ENCODE data around the gene SPRN. TPM values are rescaled to one million over a fixed set of nuclear protein-coding genes. Genes with fewer than 3 reads are reported as not detected.
A peak's percentile ranks its signal among the peaks of the same experiment; 100 is the strongest.

Gene SPRN
- total and polyA plus RNA-seq, 2 donors from 2014 or later = not detected

DNA sequence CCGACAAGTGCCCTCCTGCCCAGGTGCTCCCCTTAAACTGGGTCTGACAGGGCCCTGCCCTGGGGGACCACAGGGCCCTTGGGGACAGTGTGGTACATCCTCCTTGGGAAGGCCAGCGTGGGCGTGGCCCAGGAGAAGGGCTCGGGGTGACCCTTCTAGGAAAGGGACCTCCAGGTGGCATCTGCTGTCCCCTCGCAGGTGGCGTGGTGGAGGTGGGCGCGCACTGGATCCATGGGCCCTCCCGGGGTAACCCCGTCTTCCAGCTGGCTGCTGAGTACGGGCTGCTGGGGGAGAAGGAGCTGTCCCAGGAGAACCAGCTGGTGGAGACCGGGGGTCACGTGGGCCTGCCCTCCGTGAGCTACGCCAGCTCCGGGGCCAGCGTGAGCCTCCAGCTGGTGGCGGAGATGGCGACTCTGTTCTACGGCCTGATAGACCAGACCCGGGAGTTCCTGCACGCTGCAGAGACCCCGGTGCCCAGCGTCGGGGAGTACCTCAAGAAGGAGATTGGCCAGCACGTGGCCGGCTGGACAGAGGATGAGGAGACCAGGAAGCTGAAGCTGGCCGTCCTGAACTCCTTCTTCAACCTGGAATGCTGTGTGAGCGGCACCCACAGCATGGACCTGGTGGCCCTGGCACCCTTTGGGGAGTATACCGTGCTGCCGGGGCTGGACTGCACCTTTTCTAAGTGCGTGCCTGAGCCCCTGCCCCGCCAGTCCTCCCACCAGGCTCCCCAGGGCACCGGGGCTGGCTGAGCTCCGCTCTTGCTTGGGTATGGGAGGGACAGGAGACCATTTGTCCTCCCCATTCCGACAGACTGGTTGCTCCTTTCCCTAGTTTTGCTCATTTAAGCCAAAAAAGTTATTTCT, 44.4 kb downstream of the SPRN start:
- peak in 2 of 5 donors; percentile 84 to 86 for DNase-seq
- TF ChIP-seq, protein P1, sequence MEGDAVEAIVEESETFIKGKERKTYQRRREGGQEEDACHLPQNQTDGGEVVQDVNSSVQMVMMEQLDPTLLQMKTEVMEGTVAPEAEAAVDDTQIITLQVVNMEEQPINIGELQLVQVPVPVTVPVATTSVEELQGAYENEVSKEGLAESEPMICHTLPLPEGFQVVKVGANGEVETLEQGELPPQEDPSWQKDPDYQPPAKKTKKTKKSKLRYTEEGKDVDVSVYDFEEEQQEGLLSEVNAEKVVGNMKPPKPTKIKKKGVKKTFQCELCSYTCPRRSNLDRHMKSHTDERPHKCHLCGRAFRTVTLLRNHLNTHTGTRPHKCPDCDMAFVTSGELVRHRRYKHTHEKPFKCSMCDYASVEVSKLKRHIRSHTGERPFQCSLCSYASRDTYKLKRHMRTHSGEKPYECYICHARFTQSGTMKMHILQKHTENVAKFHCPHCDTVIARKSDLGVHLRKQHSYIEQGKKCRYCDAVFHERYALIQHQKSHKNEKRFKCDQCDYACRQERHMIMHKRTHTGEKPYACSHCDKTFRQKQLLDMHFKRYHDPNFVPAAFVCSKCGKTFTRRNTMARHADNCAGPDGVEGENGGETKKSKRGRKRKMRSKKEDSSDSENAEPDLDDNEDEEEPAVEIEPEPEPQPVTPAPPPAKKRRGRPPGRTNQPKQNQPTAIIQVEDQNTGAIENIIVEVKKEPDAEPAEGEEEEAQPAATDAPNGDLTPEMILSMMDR (IDR thresholded peaks at IDR 0.05; ENCODE audit: borderline replicate concordance, extremely low read depth, insufficient read depth) = no peak
- Histone ChIP-seq H3K4me1 (ENCODE audit: control insufficient read depth in 2 of 3, insufficient read depth in 2 of 3, low read depth in 1 of 3, low read length in 3 of 3) (peaks cover 0 to 10% (median 0%) of the 10 kb centered on the region in 3 donors), H3K27ac (ENCODE audit: low read depth in 2 of 2, low read length in 2 of 2) (no peak overlapping the region), H3K9me3 (ENCODE audit: control insufficient read depth in 2 of 3, insufficient read depth in 1 of 3, low read length in 3 of 3) (no peaks in the 10 kb centered on the region), H3K36me3 (ENCODE audit: control insufficient read depth in 2 of 3, insufficient read depth in 3 of 3, low read length in 3 of 3) (peaks cover 0 to 5% (median 0%) of the 10 kb centered on the region in 3 donors), H3K27me3 (ENCODE audit: control insufficient read depth, insufficient read depth, low read length) (no peaks in the 10 kb centered on the region), H3K9ac (ENCODE audit: low read length in 3 of 3) (no peak overlapping the region), H3K4me3 (ENCODE audit: low read length in 3 of 3) (peak overlapping the region in 2 of 3 donors; percentile 32 to 57)
- no peak for FAIRE-seq
- intact Hi-C loops (cut with DNase I) = no loop called here

DNA sequence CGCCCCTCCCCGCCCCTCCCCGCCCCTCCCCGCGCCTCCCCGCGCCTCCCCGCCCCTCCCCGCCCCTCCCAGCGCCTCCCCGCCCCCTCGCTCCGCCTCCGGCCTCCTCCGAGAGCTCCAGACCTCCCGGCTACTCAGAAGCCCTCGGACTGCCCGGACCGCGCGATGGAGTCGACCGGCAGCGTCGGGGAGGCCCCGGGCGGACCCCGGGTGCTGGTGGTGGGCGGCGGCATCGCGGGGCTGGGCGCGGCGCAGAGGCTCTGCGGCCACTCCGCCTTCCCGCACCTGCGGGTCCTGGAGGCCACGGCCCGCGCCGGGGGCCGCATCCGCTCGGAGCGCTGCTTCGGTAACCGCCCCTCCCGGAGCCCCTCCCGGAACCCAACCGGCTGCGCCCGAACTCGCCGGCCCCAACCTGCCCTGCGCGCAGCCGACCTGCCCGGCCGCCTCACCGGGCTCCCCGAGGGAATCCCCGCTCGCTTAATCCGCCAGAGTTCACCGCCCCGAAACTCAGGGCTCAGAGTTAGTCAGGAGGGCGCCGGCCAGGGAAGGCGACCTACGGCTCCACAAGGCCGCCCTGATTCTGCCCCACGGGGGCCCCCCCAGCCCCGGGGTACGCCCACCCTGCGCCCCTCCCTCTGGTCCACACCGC, 45.1 kb downstream of the SPRN start, which contains the start of gene PAOX:
TSS of gene PAOX (plus strand) at position 111 of the 649 bp plus-strand sequence. CDS start at position 166, 55 bp downstream.
- FAIRE-seq = no peak
- intact Hi-C loops (cut with DNase I) = no loop called here

DNA sequence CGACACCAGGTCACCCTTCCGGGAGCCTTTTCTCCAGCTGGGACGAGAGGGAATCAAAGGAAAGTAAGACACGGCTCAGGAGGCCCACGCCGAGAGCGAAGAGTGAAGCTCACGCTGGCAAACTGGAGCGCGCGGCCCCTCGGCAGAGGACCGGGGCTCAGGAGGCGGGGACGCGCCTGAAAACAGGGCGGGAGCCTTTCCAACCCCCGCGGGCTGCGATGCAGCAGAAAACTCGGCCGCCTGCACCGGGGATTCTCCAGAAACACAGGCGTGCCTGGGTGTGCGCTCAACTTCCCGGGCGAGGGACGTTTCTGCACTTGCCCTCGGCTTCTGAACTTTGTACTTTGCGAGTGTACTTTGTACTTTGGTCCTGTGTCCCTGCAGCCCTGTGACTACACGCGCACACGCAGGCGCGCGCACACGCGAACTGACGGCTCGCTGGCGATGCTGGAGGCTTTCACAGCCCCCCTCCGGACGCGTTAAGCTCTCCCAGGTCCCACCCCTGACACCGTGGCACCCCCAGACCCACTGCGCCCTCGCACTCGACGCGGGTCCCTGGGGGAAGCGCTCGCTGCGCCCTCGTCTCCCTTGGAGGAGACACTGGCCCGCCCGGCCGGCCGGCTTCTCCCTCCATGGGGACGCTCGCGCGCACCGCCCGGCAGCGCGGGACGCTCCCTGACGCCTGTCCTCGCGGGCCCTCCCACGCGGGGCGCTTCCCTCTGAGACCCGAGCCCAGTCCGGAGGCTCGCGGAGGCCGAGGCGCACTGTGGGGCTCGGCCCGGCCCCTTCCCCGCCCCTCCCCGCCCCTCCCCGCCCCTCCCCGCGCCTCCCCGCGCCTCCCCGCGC, 46.0 kb downstream of the SPRN start:
- Histone ChIP-seq H3K36me3 (ENCODE audit: control insufficient read depth in 2 of 3, insufficient read depth in 3 of 3, low read length in 3 of 3) (peaks cover 0 to 5% (median 0%) of the 10 kb centered on the region in 3 donors), H3K27me3 (ENCODE audit: control insufficient read depth, insufficient read depth, low read length) (no peaks in the 10 kb centered on the region), H3K9ac (ENCODE audit: low read length in 3 of 3) (peak overlapping the region; percentile 44 to 80 (median 65)), H3K27ac (ENCODE audit: low read depth in 2 of 2, low read length in 2 of 2) (peak overlapping the region; percentile 67 to 83), H3K9me3 (ENCODE audit: control insufficient read depth in 2 of 3, insufficient read depth in 1 of 3, low read length in 3 of 3) (no peaks in the 10 kb centered on the region), H3K4me3 (ENCODE audit: low read length in 3 of 3) (peak overlapping the region; percentile 57 to 77 (median 70)), H3K4me1 (ENCODE audit: control insufficient read depth in 2 of 3, insufficient read depth in 2 of 3, low read depth in 1 of 3, low read length in 3 of 3) (peaks cover 0 to 10% (median 0%) of the 10 kb centered on the region in 3 donors)
- intact Hi-C loops (cut with DNase I) = no loop called here
- DNase-seq (peak; percentile 68 to 94 (median 84)), FAIRE-seq (no peak)
- TF ChIP-seq, protein P1 (IDR thresholded peaks at IDR 0.05; ENCODE audit: borderline replicate concordance, extremely low read depth, insufficient read depth) = no peak

More for the DNA sequence above, 45.1 kb downstream of the SPRN start, which contains the start of gene PAOX:
- Histone ChIP-seq H3K9me3 (ENCODE audit: control insufficient read depth in 2 of 3, insufficient read depth in 1 of 3, low read length in 3 of 3) (no peaks in the 10 kb centered on the region), H3K4me3 (ENCODE audit: low read length in 3 of 3) (peak within 1 kb of the TSS; percentile 57 to 77 (median 70)), H3K4me1 (ENCODE audit: control insufficient read depth in 2 of 3, insufficient read depth in 2 of 3, low read depth in 1 of 3, low read length in 3 of 3) (peaks cover 0 to 10% (median 0%) of the 10 kb centered on the region in 3 donors), H3K27ac (ENCODE audit: low read depth in 2 of 2, low read length in 2 of 2) (peak within 1 kb of the TSS; percentile 67 to 83), H3K36me3 (ENCODE audit: control insufficient read depth in 2 of 3, insufficient read depth in 3 of 3, low read length in 3 of 3) (peaks cover 0 to 5% (median 0%) of the 10 kb centered on the region in 3 donors), H3K27me3 (ENCODE audit: control insufficient read depth, insufficient read depth, low read length) (no peaks in the 10 kb centered on the region), H3K9ac (ENCODE audit: low read length in 3 of 3) (peak within 1 kb of the TSS; percentile 44 to 80 (median 65))
- DNase-seq = peak; percentile 60 to 94 (median 80)
- TF ChIP-seq, protein P1 (IDR thresholded peaks at IDR 0.05; ENCODE audit: borderline replicate concordance, extremely low read depth, insufficient read depth) = no peak
